T-cell (primary cell): ENCODE measurements around the gene TMSB10. TPM values are rescaled to one million over a fixed set of nuclear protein-coding genes. Genes with fewer than 3 reads are reported as not detected.

ENCODE experiments used
- ATAC-seq, 4 experiments: fragments of 200-7000 bp in 3 of 4; fragments of 150-1000 bp in 1 of 4; cut with Tn5 transposase; replicated peaks in 1 of 4; 1 replicate in 3 of 4; 2 replicates in 1 of 4; pipeline ENCODE4 v1.10.0; 2021; ENCODE audit warnings: moderate library complexity in 3 of 4, mild to moderate bottlenecking in 2 of 4, moderate number of reproducible peaks in 1 of 4
- CTCF ChIA-PET, 2 donors: fragments of 300-600 bp; sonication (Branson Sonifier 250); formaldehyde crosslinking; loops; one replicate each; lab custom pipeline; 2022; ENCODE audit warnings: antibody characterized with exemption in 2 of 2; lab: Charles Lee
- POLR2A ChIA-PET, 2 donors: fragments of 300-600 bp; sonication (Branson Sonifier 250); formaldehyde crosslinking; loops; one replicate each; lab custom pipeline; 2022; ENCODE audit warnings: antibody characterized with exemption in 2 of 2; lab: Charles Lee
- DNase-seq, 35 experiments: peaks; one replicate each; pipeline versions ENCODE4 v3.0.0 to v3.0.0-alpha.2; 2013 to 2023
- H3K27ac ChIP-seq: one replicate; pipeline ENCODE4 v1.5.1; 2013; ENCODE audit warnings: low read length
- H3K27me3 ChIP-seq, 2 experiments: replicated peaks in 1 of 2; 1 replicate in 1 of 2; 2 replicates in 1 of 2; pipeline versions ENCODE4 v1.6.1 to v1.7.0; 2013; ENCODE audit warnings: low read length in 1 of 2, mixed read lengths in 1 of 2; ENCODE audit not compliant: control insufficient read depth in 2 of 2, insufficient read depth in 2 of 2; ENCODE audit errors: extremely low read depth in 1 of 2
- H3K36me3 ChIP-seq, 2 donors: 1 replicate in 1 of 2; 2 replicates in 1 of 2; pipeline versions ENCODE4 v1.6.1 to v1.7.0; 2013; ENCODE audit warnings: low read length in 1 of 2; ENCODE audit not compliant: control insufficient read depth in 2 of 2, insufficient read depth in 1 of 2; ENCODE audit errors: extremely low read depth in 1 of 2
- H3K4me1 ChIP-seq, 2 experiments: 1 replicate in 1 of 2; 2 replicates in 1 of 2; pipeline versions ENCODE4 v1.6.1 to v1.7.0; 2013; ENCODE audit warnings: low read length in 2 of 2, mixed read lengths in 1 of 2; ENCODE audit not compliant: insufficient read depth in 2 of 2, control insufficient read depth in 1 of 2; ENCODE audit errors: extremely low read depth in 1 of 2
- H3K4me3 ChIP-seq, 2 donors: 1 replicate in 1 of 2; 2 replicates in 1 of 2; pipeline versions ENCODE4 v1.5.1 to v1.7.0; 2013; ENCODE audit warnings: mild to moderate bottlenecking in 2 of 2, low read length in 1 of 2, moderate library complexity in 1 of 2; ENCODE audit not compliant: control insufficient read depth in 1 of 2; ENCODE audit errors: extremely low read depth in 1 of 2
- H3K9me3 ChIP-seq: 2 replicates; pipeline ENCODE4 v1.7.0; 2013
- H3K27ac Mint-ChIP-seq, 2 donors: one replicate each; pipeline ENCODE4 v1.8.0; 2020 to 2021; ENCODE audit warnings: mild to moderate bottlenecking in 2 of 2, mixed read lengths in 2 of 2
- H3K27me3 Mint-ChIP-seq, 2 donors: one replicate each; pipeline ENCODE4 v1.8.0; 2021 to 2022; ENCODE audit warnings: mixed read lengths in 2 of 2
- H3K36me3 Mint-ChIP-seq: one replicate; pipeline ENCODE4 v1.8.0; 2021; ENCODE audit warnings: mixed read lengths
- H3K4me1 Mint-ChIP-seq, 3 donors: one replicate each; pipeline ENCODE4 v1.8.0; 2020 to 2022; ENCODE audit warnings: mixed read lengths in 3 of 3, mild to moderate bottlenecking in 1 of 3
- H3K4me3 Mint-ChIP-seq, 3 donors: one replicate each; pipeline ENCODE4 v1.8.0; 2020 to 2022; ENCODE audit warnings: mild to moderate bottlenecking in 3 of 3, mixed read lengths in 3 of 3, moderate library complexity in 3 of 3
- H3K9me3 Mint-ChIP-seq, 3 donors: one replicate each; pipeline ENCODE4 v1.8.0; 2020 to 2022; ENCODE audit warnings: mixed read lengths in 3 of 3
- WGBS: methylation state at CpG from one replicate; pipeline ENCODE4 v1.1.5; 2013; ENCODE audit warnings: missing lambda C conversion rate; ENCODE audit not compliant: insufficient coverage; 5-methylcytosine and 5-hydroxymethylcytosine counted together
- total RNA-seq, 35 experiments: library from RNA in 6 of 35; stranded (reverse) in 6 of 35; fragments of 120-200 nt in 1 of 35; gene quantifications; one replicate each; pipeline versions ENCODE4 v1.2.1 to v1.2.4 and lab custom pipeline; 2013 to 2026

The TMSB10 gene
- total RNA-seq, 5 donors from 2014 or later (not counting 1 experiment from before 2014, with no cell fraction given) = 1,423 to 1,890 (median 1,689) TPM

DNA sequence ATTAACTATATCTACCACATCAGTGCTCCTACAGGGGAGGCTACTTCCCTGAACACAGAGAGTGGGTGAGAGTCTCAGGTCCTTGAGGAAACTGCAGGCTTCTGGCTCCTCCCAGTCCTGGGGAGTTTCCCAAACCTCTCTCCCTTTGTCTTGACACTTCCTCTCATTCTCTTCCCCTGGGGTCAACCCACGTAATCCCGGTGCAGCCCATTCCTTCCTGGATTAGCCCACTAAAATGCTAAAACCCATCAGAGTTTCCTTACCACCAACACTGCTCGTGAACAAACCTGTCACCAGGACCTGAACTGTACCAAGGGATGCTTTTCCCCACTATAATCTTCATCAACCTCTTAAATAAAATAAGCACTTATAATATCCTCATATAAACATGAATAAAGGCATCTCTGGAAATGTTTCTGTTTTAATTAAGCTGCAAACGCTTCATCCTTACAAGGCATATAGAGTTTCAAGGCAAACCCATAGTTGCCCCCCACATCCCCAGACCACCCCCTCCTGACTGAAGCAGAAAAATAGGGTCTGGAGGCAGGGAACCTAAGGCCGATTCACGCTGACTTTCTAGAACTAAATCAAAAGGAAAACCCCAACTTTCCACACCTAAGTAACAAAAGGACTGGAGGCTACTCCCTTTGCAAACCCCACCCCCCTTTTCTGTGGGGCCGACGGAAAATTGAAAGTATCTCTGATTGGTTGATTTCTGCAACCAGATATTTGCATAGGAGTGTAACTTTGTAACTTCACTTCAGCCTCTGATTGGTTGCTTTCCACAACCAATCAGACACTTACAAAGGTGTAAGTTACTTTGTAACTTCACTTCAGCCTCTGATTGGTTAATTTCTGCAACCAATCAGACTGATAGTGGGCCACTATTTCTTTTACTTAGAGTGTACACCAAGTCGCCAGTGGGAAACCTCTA lies 19.0 kb downstream of the TMSB10 start:
- Histone ChIP-seq H3K36me3 (no peaks in the 10 kb centered on the region), H3K4me1 (peaks cover 27 to 63% of the 10 kb centered on the region in 2 experiments), H3K27ac (peak overlapping the region; percentile 62), H3K9me3 (no peaks in the 10 kb centered on the region), H3K27me3 (no peaks in the 10 kb centered on the region), H3K4me3 (no peak overlapping the region)
- peak in 23 of 35 experiments; percentile 23 to 67 (median 41) for DNase-seq
- no peaks in the 10 kb centered on the region for H3K27me3 Mint-ChIP-seq
- 26% methylated on average over 3 of the region's 9 CpGs for WGBS
- no peaks in the 10 kb centered on the region for H3K9me3 Mint-ChIP-seq
- ChIA-PET POLR2A (interaction anchor here (0.6 to 2.0 kb wide), 4 partner anchors 12 to 963 kb away, joined by 4 to 9 read pairs (median 4); partner anchors contain the start of gene TMSB10 (in 1 of the 2)), CTCF (interaction anchor here (0.5 to 2.9 kb wide), 28 partner anchors 12 to 463 kb away, joined by 3 to 50 read pairs (median 6); partner anchors contain the start of genes TMSB10 (in 2 of the 2) and TRABD2A (in 1 of the 2))
- H3K27ac Mint-ChIP-seq = peak overlapping the region; percentile 95 to 97
- H3K4me3 Mint-ChIP-seq = peak overlapping the region; percentile 34 to 91 (median 51)
- no peaks in the 10 kb centered on the region for H3K36me3 Mint-ChIP-seq
- peaks cover 45 to 58% (median 48%) of the 10 kb centered on the region in 3 donors for H3K4me1 Mint-ChIP-seq
- peak in 2 of 4 experiments; percentile 5 to 17 for ATAC-seq

DNA sequence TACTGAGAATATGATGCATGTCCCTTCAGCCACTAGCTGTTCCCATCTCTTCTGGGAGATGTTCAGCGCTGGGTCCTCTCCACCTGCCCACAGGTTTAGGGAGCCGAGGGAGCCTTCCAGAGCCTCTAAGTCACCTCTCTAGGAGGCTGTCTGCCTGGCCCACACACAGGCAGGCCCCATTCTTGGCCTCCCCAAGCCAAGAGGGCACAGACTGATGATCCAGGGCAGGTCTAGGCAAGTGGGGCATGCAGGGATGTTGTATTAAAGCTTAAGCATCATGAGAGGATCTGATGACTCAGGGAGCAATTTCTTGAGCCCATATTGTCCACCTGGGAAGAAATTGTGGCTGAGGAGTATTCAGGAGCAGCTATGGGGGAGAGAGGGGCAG lies 19.9 kb downstream of the TMSB10 start:
- CTCF ChIA-PET = interaction anchor here (0.5 to 2.9 kb wide), 55 partner anchors 10 to 471 kb away, joined by 3 to 50 read pairs (median 5); partner anchors contain the start of genes TMSB10 (in 2 of the 2), SUCLG1 (in 1 of the 2) and TRABD2A (in 1 of the 2)
- no peaks in the 10 kb centered on the region for H3K36me3 Mint-ChIP-seq
- H3K27me3 Mint-ChIP-seq = no peaks in the 10 kb centered on the region
- POLR2A ChIA-PET = interaction anchor here (1.0 to 2.0 kb wide), 4 partner anchors 13 to 48 kb away, joined by 4 to 15 read pairs (median 6); partner anchors contain the start of gene TMSB10 (in 1 of the 2)
- H3K9me3 Mint-ChIP-seq = no peaks in the 10 kb centered on the region
- ATAC-seq (peak; percentile 3 to 13 (median 4)), DNase-seq (no peak)
- peak overlapping the region; percentile 91 to 97 (median 92) for H3K4me3 Mint-ChIP-seq
- peaks cover 18 to 58% of the 10 kb centered on the region in 2 experiments for H3K4me1 ChIP-seq
- 100% methylated on average over 2 of the region's 2 CpGs for WGBS
- no peaks in the 10 kb centered on the region for H3K27me3 ChIP-seq
- H3K27ac ChIP-seq = peak overlapping the region; percentile 54
- H3K9me3 ChIP-seq = no peaks in the 10 kb centered on the region
- H3K36me3 ChIP-seq = no peaks in the 10 kb centered on the region
- H3K27ac Mint-ChIP-seq = peak overlapping the region; percentile 95 to 97
- no peak overlapping the region for H3K4me3 ChIP-seq
- H3K4me1 Mint-ChIP-seq = peaks cover 36 to 54% (median 42%) of the 10 kb centered on the region in 3 donors

DNA sequence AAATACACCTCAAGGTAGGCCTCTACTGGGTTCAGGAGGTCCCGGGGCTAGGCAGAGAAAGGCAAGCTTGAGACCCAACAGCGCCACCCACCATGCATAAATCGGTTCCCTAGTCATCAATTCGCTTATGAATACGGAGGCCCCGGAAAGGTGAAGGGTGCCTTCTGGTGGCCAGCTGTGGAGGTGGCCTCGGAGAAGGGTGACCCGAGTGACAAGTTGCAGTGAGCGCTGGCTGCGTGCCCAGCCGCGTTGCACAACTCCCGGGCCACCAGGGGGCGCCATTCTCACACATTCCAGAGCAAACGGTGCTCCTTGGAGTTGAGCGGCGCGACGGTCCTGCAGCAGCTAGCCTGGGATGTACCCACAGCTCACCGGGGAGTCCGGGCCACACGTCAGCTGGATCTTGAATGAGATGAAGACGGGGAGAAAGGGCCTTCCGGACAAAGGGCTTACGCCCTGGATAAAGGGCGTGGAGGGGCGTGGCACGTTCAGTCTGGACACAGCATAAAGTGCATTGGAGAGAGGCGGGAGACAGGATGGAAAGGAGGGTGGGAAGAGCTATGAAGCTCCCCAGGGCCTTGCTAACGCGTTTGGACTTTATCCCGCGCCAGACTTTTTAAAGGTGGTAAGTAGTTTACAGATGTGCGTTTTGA lies 20.4 kb downstream of the TMSB10 start:
- ATAC-seq (peak; percentile 78 to 81 (median 79)), DNase-seq (peak; percentile 91 to 100 (median 96))
- no peaks in the 10 kb centered on the region for H3K9me3 ChIP-seq
- WGBS = 1% methylated on average over 26 of the region's 34 CpGs
- ChIA-PET POLR2A (interaction anchor here (0.5 to 2.0 kb wide), 9 partner anchors 12 to 211 kb away, joined by 3 to 15 read pairs (median 4); partner anchors contain the start of gene TMSB10 (in 1 of the 2)), CTCF (interaction anchor here (0.5 to 2.9 kb wide), 73 partner anchors 10 to 472 kb away, joined by 3 to 50 read pairs (median 4); partner anchors contain the start of genes TMSB10 (in 2 of the 2), SUCLG1 (in 1 of the 2) and TRABD2A (in 1 of the 2))
- H3K4me1 ChIP-seq = peaks cover 15 to 55% of the 10 kb centered on the region in 2 experiments
- Mint-ChIP-seq H3K4me3 (peak overlapping the region; percentile 91 to 97 (median 92)), H3K36me3 (no peaks in the 10 kb centered on the region), H3K9me3 (no peaks in the 10 kb centered on the region), H3K27me3 (no peaks in the 10 kb centered on the region), H3K27ac (peak overlapping the region; percentile 95 to 97), H3K4me1 (peaks cover 34 to 52% (median 40%) of the 10 kb centered on the region in 3 donors)
- no peaks in the 10 kb centered on the region for H3K36me3 ChIP-seq
- peak overlapping the region; percentile 54 for H3K27ac ChIP-seq
- H3K27me3 ChIP-seq = no peaks in the 10 kb centered on the region
- H3K4me3 ChIP-seq = peak overlapping the region; percentile 61 to 77

DNA sequence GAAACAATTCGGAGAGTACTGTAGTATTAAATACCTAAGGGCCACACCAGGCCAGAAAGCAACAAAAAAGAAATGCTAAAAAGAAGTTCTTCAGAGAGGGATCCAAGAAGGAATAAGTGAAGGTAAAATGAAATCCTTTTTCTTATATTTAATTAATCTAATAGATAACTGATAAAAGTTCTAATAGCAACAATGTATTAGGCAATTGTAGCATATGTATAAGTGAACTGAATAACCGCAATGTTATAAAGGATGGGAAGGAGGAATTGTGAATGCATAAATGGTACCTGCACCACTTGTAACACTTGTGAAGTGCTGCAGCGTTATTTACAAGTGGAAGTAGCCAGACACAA lies 21.8 kb downstream of the TMSB10 start:
- Mint-ChIP-seq H3K4me3 (peak overlapping the region; percentile 91 to 97 (median 92)), H3K27me3 (no peaks in the 10 kb centered on the region), H3K9me3 (no peaks in the 10 kb centered on the region), H3K4me1 (peaks cover 45 to 60% (median 49%) of the 10 kb centered on the region in 3 donors), H3K36me3 (no peaks in the 10 kb centered on the region), H3K27ac (peak overlapping the region; percentile 95 to 97)
- Histone ChIP-seq H3K27me3 (no peaks in the 10 kb centered on the region), H3K4me3 (peak overlapping the region in 1 of 2 donors; percentile 61), H3K27ac (no peak overlapping the region), H3K4me1 (peaks cover 15 to 63% of the 10 kb centered on the region in 2 experiments), H3K9me3 (no peaks in the 10 kb centered on the region), H3K36me3 (no peaks in the 10 kb centered on the region)
- WGBS = 79% methylated on average over 2 of the region's 3 CpGs
- DNase-seq = no peak
- ATAC-seq = no peak
- CTCF ChIA-PET = interaction anchor here (1.1 to 2.7 kb wide), 4 partner anchors 46 to 296 kb away, joined by 6 to 41 read pairs (median 14); partner anchors contain the start of gene TRABD2A (in 1 of the 2)
- POLR2A ChIA-PET = no interaction called here

DNA sequence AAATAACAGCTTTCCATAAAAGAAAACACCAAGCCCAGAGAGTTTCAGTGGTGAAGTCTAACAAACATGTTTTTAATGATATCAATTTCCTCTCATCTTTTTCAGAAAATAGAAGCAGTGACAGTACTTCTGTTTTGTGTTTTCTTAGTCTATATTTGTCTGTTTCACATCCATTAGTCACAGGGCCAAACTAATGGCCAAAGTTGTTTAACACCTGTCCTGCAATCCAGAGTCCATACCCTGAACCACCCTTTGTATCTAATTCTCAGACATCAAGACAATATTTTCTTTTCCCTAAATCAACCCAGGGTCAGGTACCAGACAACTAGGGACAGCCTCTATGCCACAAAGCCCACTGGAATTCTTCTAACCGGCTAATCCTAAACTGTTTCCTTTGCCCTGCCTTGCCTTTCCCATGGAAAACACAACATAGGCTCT lies 25.9 kb downstream of the TMSB10 start:
- POLR2A ChIA-PET = no interaction called here
- no peak for DNase-seq
- ATAC-seq = no peak
- Mint-ChIP-seq H3K4me3 (no peak overlapping the region), H3K27ac (peak overlapping the region; percentile 8 to 26), H3K36me3 (peaks cover 2% of the 10 kb centered on the region), H3K9me3 (no peaks in the 10 kb centered on the region), H3K4me1 (peaks cover 25 to 38% (median 27%) of the 10 kb centered on the region in 3 donors), H3K27me3 (no peaks in the 10 kb centered on the region)
- H3K4me1 ChIP-seq = peaks cover 7 to 29% of the 10 kb centered on the region in 2 experiments
- H3K27ac ChIP-seq = no peak overlapping the region
- no peaks in the 10 kb centered on the region for H3K27me3 ChIP-seq
- H3K36me3 ChIP-seq = no peaks in the 10 kb centered on the region
- no peak overlapping the region for H3K4me3 ChIP-seq
- no peaks in the 10 kb centered on the region for H3K9me3 ChIP-seq
- CTCF ChIA-PET = interaction anchor here in 1 of 2 donors (0.7 kb wide), 1 partner anchor 190 kb away, joined by 3 read pairs; no protein-coding TSS in a partner anchor
- WGBS = 100% methylated on average over 1 of the region's 1 CpG
